HFF-Myc (cell line): Measurements from ENCODE around the gene FREY1.

Experiments
- DNase-seq: peaks from one replicate; pipeline ENCODE4 v3.0.0-alpha.2; 2011; ENCODE audit warnings: low read depth; ENCODE audit errors: extremely low read depth
- H3K4me3 ChIP-seq: replicated peaks from 2 replicates; pipeline ENCODE4 v1.5.1; 2011; ENCODE audit warnings: low read depth, mild to moderate bottlenecking, control low read depth, low read length
- CTCF ChIP-seq: IDR thresholded peaks from 2 replicates; pipeline ENCODE4 v1.5.1; 2012; ENCODE audit warnings: mild to moderate bottlenecking, low read depth, low read length, control low read depth; ENCODE audit errors: missing control alignments

Gene FREY1

DNA sequence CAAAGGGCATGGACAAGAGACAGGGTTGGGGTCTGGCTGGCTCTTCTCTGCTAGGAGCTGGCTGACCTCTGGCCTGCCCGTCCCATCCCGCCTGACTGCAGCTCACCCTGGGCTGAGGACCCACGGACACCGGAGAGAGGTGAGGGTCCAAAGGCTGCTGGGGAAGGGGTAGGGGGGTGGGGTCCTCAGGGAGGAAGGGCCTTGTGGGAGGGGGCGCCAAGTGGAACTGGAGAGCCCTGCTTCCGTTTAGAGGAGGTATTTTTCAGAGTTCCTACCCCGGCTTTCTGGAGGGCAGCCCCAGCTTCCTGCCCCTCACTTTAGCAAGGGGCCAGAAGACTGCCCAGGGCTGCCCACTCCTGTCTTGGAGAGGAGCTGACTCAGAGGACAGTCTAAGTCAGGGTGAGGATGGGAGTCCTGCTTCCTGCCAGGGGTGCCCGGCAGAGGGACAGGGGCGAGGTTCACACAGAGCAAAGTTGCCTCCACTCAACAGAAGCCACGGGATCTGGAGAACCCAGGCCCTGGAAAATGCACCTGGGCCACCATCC lies 22.5 kb upstream of the FREY1 start:
- DNase-seq: no peak
- no peak for TF ChIP-seq CTCF
- no peak overlapping the region for H3K4me3 ChIP-seq

GRCh38 chr11:45928535-45929215 lies 21.6 kb upstream of the FREY1 start:
- DNase-seq: no peak
- no peak overlapping the region for H3K4me3 ChIP-seq
- TF ChIP-seq CTCF: no peak

GRCh38 chr11:45927684-45928413 lies 20.8 kb upstream of the FREY1 start:
- TF ChIP-seq CTCF: no peak
- DNase-seq: no peak
- H3K4me3 ChIP-seq: no peak overlapping the region

- TF ChIP-seq CTCF: no peak
- H3K4me3 ChIP-seq: no peak overlapping the region
- no peak for DNase-seq
Measured at GRCh38 chr11:45927332-45927683, 20.2 kb upstream of the FREY1 start.

GRCh38 chr11:45926536-45927331 lies 19.7 kb upstream of the FREY1 start:
- DNase-seq: no peak
- no peak overlapping the region for H3K4me3 ChIP-seq
- TF ChIP-seq CTCF: no peak

DNA sequence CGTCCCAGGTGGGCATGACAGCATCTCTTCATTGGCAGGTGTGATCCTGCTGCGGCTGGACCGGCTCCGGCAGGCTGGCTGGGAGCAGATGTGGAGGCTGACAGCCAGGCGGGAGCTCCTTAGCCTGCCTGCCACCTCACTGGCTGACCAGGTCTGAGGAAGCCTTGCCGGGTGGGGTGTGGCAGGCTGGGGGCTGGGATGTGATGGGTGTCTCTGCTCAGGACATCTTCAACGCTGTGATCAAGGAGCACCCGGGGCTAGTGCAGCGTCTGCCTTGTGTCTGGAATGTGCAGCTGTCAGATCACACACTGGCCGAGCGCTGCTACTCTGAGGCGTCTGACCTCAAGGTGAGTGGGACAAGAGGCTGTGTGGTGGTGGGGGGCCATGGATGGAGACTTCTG lies 18.9 kb upstream of the FREY1 start:
- no peak for DNase-seq
- TF ChIP-seq CTCF: no peak
- no peak overlapping the region for H3K4me3 ChIP-seq
